ENCODE results near the gene GPR62.
"Not testable (repeated sequence)": the region's sequence is repeated elsewhere in the genome, so short reads cannot be mapped to it uniquely, and the experiment has no call there.

The GPR62 gene, protein sequence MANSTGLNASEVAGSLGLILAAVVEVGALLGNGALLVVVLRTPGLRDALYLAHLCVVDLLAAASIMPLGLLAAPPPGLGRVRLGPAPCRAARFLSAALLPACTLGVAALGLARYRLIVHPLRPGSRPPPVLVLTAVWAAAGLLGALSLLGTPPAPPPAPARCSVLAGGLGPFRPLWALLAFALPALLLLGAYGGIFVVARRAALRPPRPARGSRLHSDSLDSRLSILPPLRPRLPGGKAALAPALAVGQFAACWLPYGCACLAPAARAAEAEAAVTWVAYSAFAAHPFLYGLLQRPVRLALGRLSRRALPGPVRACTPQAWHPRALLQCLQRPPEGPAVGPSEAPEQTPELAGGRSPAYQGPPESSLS

DNA sequence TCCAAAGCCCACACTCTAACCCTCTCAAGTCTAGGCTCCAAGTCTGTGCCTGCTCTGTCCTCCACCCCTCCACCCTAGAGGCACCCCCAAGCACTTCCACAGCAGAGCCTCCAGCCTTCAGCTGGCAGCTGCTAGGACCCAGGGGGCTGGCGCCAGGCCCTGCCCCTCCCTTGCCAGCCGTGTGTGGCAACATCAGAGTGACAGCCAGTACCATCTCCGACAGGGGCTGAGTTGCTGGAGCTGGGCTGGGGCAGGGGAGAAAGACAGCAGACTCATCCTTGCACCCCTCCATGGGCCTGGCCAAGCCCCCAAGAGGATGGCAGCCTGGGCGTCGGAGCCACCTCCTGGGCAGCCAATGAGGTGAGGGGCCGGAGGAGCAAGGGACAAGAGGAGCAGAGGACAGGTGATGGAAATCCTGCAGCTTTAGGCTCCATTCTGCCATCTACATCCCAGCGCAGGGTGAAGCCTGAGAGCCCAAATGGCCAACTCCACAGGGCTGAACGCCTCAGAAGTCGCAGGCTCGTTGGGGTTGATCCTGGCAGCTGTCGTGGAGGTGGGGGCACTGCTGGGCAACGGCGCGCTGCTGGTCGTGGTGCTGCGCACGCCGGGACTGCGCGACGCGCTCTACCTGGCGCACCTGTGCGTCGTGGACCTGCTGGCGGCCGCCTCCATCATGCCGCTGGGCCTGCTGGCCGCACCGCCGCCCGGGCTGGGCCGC, at the start of gene GPR62:
GPR62 (plus strand) TSS at position 207 of the 718 bp plus-strand sequence; CDS start at position 479, 272 bp downstream.
- no peak for DNase-seq (ENCODE audit: low read depth)

DNA sequence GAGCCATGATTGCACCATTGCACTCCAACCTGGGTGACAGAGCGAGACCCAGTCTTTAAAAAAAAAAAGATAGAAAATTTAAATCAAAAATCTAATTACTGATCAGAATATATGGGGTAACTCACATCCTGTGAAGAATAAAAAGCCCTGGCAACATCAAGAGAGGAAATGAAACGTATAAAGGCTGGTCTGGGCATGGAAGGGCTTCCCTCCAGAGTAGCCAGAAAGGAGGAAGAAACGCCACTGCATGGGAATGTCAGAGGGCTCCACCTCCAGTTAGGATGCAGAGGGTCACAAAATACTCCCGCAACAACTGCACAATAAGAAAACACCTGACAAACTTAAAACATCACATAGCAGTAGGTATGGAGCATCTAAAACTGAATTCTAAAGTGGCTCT, 47.2 kb upstream of the GPR62 start:
- DNase-seq (ENCODE audit: low read depth): no peak

DNA sequence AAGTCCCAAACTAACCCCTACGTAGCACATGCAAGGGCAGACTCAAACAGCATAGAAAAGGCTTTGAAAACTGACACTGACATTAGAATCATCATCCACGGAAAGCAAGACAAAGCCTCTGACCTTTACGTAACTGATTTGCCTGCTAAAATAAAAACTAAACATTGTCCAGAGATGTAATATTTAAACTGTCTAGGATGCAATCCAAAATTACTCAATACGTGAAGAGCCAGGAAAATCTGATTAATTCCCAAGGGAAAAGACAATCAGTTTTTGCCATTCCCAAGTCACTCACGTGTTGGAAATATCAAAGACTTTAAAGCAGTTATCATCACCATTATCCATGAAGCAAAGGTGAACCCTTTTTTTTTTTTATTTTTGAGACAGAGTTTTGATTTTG, 38.8 kb upstream of the GPR62 start:
- no peak for DNase-seq (ENCODE audit: low read depth)

DNA sequence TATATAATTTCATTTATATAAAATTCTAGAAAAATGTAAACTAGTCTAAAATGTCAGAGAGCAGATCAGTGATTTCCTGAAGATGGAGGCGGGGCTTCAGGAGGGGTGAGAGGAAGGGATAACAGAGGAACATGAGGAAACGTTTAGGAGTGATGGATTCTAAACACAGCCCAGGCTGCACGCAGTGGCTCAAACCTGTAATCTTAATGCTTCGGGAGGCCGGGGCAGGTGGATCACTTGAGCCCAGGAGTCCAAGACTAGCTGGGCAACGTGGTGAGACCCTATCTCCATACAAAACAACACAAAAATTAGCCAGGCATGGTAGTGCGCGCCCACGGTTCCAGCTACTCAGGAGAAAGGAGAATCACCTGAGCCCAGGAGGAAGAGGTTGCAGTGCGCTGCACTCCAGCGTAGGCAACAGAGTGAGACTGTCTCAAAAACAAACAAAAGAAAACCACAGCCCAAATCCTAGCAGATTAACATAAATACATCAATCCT, 34.1 kb upstream of the GPR62 start:
- DNase-seq (ENCODE audit: low read depth): no peak

DNA sequence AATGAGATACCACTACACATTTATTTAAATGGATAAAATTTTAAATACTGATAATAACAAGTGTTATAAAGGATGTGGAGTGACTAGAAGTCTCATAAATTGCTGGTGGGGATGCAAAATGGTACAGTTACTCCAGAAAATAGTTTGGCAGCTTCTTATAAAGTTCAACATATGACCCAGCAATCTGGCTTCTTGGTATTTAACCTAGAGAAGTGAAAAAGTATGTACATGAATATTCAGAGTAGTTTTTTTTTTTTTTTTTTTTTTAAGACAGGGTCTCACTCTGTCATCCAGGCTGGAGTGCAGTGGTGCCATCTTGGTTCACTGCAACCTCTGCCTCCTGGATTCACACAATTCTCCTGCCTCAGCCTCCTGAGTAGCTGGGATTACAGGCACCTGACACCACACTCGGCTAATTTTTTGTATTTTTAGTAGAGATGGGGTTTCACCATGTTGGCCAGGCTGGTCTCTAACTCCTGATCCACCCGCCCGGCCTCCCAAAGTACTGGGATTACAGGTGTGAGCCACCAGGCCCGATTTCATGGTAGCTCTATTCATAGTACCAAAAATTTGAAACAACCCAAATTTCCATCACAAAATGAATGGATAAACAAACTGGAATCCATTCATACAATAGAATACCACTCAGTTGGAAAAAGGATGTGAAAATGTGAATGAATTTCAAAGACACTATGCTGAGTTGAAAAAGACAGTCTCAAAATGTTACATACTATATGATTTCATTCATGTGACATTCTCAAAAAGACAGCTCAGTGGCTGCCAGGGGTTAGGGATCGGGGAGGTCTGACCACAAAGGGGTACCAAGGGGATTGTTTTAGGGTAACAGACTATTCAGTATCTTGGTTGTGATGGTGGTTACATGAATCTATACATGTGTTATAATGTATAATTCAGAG, 27.9 kb upstream of the GPR62 start:
- no peak for DNase-seq (ENCODE audit: low read depth)

DNA sequence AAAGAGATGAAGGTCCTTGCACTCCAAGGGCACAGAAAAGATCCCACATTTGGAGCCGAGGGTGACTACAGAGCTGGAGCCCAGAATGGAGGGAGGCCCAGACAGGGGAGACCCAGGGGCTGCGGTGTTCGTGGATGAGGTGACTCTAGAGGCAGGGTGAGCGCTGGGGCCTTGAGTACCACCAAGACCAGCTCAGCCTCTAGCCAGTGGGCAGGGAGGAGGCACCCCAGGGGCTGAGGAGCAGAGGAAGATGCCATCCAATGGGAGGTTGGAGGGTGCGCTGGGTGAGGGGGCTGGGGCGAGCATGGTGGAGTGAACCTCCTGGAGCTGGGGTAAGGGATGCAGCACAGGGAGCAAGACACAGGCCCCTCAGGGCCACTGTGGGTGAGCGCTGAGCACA, 26.7 kb upstream of the GPR62 start:
- DNase-seq (ENCODE audit: low read depth): no peak

DNA sequence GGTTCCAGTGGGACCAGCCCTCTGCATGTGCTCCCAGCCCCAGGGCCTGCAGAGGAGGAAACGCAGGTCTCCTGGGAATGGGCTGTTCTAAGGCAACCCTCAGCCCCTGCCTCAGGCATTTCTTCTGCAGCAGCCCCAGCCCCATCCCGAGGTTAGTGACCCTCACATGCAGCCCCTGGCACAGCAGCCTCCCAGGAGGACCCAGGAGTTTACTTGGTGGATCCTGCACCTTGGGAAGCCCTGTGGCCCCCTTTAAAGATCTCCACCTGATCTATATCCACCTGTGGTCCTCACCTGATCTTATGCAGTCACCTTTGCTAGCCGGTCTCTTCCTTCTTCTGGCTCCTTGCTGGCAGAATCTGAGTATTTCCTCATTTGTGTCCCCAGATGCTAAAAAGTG, 26.2 kb upstream of the GPR62 start:
- DNase-seq (ENCODE audit: low read depth): not testable (repeated sequence)

DNA sequence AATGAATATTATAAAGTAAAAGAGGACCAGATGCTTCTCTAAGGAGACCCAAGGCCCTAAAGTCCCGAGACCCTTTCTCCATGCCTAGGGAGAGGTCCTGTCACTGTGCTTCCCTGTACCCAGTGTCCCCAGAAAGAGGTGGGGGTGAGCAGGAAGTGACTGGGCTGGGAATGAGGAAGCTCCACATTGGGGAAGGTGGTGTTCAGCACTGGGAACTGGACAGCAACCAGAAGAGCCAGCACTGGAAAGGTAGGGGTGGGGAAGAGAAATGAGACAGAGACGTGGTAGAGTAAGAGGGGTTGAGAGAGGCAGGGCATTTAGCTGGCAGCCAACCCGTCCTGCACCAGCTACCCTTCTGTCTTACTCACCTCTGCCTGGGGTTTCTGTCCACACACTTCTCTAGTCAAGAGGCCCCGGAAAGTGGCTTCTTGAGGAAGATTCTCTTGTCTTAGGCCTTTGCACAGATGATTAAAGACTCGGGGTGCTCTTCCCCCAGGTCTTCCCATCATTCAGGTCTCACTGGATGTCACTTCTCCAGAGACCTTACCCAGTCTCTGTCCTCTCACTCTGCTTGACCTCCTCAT, 25.7 kb upstream of the GPR62 start:
- DNase-seq (ENCODE audit: low read depth): no peak

DNA sequence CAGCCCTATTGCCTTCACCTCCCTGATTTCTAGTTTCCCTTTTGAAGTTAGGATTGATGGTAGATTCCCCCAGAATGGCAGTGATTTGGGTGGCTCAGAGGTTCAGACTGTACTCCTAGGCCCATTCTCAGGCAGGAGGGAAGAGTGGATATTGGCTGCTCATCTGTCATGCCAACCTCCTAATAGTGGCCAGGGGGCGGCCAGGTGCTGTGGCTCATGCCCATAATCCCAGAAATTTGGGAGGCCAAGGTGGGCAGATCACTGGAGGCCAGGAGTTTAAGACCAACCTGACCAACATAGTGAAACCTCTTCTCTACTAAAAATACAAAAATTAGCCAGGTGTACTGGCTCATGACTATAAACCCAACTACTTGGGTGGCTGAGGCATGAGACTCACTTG, 24.7 kb upstream of the GPR62 start:
- no peak for DNase-seq (ENCODE audit: low read depth)

DNA sequence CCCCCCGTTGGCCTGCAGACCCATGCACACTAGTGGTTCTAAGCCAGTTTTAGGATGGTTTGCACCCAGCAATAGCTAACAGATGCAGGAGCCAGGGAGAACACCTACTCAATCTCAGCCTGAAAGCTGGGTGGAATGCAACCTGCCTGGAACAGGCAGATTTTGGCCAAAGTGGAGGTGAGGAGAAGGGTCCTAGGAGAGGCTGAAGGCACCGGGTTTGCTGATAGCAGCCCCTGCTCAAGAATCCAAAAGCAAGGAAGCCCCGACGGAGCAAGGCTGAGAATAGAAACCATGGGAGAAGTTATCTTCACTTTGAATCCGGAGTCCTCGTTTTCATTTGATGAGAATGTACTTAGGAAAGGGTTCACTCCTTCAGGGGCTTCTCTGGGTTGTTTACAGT, 23.4 kb upstream of the GPR62 start:
- no peak for DNase-seq (ENCODE audit: low read depth)

DNA sequence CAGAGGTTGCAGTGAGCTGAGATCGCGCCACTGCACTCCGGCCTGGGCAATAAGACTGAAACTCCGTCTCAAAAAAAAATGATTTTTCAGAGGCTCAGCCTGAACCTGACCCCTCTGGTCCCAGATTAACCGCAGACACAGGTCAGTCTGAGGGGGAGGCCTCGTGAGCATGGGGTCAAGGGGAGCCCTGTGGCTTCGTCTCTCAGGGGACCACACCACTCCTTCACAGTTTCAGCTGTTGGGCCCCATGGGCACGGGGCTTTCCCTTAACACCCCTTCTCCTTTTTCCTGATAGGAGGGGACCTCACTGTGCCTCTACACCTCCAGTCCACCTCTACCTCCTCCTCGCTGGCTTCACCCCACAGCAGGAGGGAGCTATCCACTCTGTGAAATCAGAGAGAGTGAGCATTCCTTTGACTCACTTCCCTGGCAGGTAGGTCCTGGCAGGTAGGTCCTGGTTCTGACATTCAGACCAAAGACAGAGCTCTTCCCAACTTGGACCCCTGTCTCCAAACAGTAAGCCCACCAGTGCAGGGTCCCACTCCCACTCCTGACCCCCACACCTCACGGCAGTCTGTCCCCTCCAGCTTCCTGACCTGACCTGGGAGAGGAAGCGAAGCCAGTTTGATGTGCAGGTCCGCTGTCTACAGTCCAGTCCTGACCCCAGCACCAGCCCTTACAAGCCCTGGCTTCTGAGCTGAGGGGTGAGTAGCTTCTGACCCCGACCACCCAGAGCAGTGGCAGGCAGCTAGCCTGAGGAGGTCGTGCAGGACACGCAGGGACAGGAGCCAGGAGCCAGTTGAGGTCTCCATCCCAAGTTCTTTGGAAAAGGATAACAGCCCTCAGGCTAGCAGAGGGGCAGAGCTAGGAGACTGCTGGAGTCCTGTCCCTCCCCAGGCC, 22.5 kb upstream of the GPR62 start:
- no peak for DNase-seq (ENCODE audit: low read depth)

DNA sequence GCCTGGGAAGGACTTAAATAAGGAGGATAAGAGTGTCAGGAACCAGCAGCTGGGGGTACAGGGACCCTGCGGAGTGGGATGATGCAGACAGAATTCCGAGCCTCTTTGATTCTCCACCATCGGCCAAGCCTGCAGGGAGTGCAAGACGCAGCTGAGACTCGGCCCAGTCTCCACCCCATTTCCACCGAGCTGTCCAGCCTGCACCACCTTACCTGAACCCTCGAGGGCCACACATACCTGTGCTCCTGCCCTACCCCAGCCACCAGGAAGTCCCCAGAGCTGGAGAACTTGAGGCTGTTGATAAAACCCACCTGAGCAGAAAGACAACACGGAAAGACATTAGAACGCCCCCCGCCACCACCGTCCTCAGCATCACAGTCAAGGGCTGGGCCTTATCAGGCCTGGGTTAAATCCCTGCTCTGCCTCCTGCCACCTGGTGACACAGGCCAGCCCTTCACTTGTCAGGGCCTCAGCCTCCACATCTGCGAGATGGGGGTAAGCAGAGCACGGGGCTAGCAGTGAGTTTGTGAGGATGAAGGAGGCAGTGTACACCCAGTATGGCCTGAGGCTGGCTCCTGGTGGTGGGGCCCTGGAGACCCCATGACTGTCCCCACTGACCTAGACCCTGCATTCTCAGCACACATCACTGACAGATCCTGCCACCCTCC, 21.6 kb upstream of the GPR62 start:
- no peak for DNase-seq (ENCODE audit: low read depth)

DNA sequence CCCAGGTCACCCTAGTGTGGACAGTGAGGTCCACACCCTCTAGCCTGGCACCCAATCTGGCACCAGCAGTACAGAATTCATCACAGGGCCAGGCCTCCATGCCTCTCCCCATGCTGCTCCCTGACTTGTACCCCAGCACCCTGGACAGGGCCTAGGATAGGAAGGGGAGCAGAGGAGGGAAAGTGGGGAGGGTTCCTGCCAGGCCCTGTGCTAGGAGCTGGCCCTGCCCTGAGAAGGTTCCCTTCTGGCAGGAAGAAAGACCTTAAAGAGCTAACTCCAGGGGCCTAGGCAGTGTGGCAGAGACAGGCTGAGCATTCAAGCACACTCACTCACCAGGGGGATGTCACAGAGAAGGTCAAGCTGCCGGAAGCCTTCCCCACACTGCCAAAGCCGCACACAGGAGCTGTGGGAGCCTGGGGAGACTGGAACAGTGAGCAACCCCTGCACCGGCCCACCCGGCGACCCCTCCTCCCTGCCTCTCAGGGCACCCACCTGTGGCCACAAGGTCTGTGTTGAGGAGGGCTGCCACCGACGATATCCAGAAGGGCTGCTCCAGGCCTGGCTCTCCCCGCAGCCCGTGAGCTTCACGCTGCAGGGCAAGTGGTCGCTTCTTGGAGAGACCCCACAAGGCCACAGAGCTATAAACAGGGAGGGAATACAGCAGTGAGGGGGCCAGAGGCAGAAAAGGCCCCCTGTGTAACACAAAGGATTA, 20.9 kb upstream of the GPR62 start:
- no peak for DNase-seq (ENCODE audit: low read depth)

DNA sequence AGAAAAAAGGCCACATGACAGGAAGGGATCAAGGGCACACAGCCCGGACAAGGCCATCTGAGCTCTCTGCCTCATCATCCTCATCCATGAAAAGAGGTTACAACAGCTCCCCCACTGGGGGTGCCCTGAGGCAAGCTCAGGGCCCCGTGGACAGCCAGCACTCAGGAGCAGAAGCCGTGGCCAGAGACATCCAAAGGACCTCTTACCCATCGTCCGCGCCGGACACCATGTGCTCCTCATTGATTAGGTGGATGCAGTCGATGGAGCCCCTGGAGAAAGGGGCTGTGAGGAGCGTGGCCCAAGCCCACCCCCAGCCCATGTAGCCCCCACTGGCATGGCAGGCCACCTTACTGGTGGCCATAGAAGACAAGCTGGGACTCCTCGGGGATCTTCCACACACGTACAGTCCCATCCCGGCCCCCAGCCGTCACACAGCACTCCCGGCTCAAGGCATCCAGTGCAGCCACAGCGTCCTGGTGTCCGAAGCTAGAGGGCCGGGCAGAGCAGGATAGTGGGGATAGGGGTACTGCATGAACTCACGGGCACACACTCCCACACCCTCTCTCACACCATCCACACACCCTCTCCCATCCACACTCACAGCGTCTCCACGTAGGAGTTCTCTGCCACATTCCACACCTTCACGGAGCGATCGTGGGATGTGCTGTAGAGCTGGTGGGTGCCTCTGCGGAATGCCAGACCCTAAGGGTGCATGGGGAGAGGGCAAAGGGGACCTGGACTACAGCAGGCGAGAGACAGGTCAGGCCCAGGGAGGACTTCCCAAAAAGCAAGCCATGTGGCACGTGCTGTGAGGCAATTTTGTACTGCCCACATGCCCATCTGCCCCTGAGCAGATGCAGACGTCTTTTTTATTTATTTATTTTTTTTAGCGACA, 19.9 kb upstream of the GPR62 start:
- no peak for DNase-seq (ENCODE audit: low read depth)

DNA sequence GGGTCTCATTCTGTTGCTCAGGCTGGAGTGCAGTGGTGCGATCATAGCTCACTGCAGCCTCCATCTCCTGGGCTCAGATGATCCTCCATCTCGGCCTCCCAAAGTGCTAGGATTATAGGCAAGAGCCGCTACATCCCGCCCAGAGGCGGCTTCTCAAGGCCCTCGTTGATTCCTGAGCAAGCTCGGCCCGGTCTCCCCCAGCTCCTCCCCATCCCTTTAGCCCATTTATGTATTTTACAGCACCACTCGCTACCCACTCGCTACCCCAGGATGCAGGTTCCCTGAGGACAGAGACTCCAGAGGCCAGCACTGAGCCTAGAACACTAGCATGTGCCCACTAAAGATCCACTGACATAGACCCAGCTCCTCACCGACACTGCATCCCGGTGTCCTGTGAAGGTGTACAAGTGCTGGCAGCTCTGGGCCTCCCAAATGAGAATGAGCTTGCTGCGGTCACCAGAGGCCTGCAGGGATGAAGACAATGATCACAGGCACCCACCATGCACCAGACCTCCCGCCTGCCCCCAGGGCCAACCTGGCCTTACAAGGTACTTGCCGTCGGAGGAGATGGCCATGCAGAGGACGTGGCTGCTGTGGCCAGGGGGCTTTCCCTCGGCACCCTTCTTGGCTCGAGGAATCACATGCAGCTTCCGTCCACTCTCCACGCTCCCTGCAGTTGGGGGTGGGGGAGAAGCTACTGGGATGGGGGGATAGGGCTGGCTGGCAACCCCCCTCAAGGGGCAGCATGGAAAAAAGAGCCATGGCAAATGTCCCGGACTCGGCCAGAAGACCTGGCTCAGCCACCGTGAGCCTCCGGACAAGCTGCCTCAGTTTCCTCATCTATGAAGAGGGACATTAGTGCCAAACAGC, 19.1 kb upstream of the GPR62 start:
- no peak for DNase-seq (ENCODE audit: low read depth)

DNA sequence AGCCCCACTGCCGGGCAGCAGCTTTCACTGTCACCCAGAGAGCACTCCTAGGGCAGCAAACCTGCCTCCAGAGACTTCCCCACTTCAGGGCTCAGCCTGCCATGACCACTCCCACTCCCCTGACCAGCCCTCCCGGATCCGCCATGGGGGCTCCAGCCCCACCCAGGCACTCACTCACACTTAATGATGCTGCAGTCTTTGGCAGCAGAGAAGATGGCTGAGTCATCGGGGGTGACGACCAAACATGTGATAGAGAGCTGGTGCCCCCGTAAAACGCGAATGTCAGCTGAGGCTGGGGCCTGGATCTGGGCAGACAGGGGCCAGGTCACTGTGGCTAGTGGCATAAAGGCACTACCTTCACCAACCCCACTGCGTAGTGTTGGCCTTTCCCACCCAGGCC, 18.2 kb upstream of the GPR62 start:
- DNase-seq (ENCODE audit: low read depth): no peak

DNA sequence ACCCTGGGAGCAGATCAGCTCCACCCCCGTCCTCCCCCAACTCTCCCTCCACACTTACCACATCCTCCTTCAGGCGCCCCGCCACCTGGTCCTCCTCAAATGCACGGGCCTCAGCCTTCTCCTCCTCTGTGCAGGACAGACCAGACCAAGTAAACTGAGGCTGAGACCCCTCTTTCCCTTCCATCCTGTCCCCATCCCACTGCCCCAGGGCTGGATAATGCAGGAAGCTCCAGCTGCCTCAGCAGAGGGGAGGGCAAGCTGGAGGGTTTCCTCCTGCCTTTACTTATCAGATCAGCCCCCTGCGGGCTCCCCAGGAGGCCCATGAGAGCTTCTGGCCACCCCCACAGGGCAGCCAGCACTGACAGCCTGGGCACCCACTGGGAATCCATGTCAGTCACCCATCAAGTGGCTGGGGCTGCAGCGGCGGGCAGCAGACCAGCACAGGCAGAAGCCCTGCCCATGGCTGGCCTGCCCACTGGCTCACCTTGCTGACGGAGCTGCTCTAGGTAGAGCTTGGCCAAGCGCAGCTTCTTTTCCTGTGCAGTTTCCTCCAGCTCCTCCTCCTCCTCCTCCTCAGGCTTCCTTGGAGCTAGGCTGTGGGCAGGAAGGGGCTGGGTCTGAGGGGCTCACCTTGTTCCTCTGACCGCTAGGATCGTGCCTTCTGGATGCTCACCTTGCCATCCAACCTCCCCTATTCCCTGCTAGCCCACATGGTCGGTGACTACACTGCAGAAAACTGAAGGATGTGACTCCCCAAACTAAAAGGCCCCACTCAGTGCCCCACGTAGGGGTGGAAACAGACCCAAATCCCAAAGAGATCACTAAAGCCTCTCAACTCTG, 17.4 kb upstream of the GPR62 start:
- DNase-seq (ENCODE audit: low read depth): no peak
